Measurements from ENCODE around the gene KPNA1.
"Not testable (repeated sequence)": the region's sequence is repeated elsewhere in the genome, so short reads cannot be mapped to it uniquely, and the experiment has no call there.

The KPNA1 gene

GRCh38 chr3:122516846-122517360 lies 2.2 kb upstream of the KPNA1 start:
- DNase-seq, result no peak

DNA sequence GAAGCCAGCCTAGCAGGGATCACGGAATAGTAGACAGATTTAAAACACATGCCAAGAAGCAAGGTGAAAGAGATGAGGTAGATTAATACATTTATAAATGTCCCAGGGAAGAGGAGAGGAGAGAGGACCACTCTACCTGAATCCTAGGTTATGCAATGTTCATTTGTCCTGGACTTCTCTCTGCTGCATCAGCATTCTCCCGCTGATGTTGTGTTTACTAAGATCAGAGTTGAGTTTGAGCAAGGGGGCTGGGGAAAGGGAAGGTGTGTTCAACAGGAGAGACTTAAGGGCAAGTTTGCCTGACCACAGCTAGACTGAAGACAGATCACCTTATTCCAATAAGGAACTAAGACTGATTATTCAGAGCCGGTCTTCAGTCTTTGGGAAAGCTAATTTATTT lies 1.1 kb upstream of the KPNA1 start:
- no peak for DNase-seq

- no peak for DNase-seq
Measured at GRCh38 chr3:122515020-122515468, 305 bp upstream of the KPNA1 start.

DNA sequence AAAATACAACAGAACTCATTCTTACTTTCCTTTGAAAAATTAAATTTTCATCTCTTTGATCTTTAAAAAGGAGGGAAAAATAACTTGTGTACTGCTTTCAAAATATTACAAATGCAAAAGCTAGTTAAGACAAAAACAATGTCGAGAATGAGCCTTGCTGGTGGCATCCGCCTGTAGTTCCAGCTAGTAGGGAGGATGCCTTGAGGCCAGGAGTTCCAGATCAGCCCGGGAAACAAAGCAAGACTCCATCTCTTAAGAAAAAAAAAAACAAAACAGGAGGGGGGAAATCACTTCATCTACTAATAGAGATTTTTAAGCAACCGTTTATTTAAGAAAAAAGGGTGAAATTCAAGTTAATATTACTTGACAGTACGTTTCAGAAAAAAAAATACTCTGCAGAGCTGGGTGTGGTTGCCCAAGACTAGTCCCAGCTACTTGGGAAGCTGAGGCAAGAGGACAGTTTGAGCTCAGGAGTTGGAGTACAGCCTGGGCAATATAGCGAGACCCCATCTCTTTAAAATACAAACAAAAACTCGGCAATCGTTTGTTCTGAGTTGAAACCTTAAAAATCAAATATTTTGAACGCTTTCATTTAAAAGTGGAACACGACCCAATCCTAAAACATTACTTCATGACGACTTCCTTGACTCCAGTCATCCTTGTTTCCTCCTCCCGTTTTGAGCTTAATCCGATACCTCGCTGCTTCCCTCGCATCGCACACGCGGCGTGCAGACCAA lies 1.2 kb downstream of the KPNA1 start:
- DNase-seq, result peak; percentile 44

GRCh38 chr3:122512284-122512683 lies 2.5 kb downstream of the KPNA1 start:
- no peak for DNase-seq

DNA sequence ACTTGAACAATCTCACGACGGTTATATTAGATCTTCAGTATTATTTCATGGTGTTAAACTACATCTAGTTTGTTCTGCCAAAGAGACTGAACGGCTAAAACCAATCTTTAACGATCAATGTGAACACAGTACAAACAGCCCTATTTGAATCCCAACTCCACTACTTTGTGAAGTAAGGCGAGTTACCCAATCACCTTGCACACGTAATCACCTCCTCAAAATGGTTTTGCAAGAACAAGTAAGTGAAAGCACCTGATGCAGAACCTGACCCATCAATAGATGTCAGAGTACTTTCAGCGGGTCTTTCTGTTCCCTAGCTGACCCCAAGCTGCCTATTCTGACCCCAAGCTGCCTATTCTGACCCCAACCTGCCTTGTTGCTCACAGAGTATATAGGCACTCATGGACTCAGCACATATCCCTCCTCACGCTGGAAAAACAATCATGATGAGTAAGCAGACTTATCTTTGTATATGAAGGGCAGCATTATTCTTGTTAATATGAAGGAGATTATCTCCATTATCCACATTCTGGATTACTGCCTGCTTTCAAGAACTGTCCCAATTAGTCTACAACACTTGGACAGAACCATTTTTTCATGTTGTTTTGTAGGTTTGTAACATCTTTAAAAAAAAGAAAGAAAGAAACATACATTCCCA lies 3.7 kb downstream of the KPNA1 start:
- DNase-seq, result no peak

GRCh38 chr3:122508944-122509343 lies 5.8 kb downstream of the KPNA1 start:
- DNase-seq, result not testable (repeated sequence)

- DNase-seq, result no peak
Measured at GRCh38 chr3:122508135-122508914, 6.4 kb downstream of the KPNA1 start.

GRCh38 chr3:122506450-122506849 lies 8.3 kb downstream of the KPNA1 start:
- no peak for DNase-seq

- DNase-seq, result no peak
Measured at GRCh38 chr3:122505676-122506075, 9.1 kb downstream of the KPNA1 start.

- DNase-seq, result no peak
Measured at GRCh38 chr3:122502941-122503340, 11.8 kb downstream of the KPNA1 start.

- no peak for DNase-seq
Measured at GRCh38 chr3:122502139-122502538, 12.6 kb downstream of the KPNA1 start.

GRCh38 chr3:122500964-122501363 lies 13.8 kb downstream of the KPNA1 start:
- not testable (repeated sequence) for DNase-seq

DNA sequence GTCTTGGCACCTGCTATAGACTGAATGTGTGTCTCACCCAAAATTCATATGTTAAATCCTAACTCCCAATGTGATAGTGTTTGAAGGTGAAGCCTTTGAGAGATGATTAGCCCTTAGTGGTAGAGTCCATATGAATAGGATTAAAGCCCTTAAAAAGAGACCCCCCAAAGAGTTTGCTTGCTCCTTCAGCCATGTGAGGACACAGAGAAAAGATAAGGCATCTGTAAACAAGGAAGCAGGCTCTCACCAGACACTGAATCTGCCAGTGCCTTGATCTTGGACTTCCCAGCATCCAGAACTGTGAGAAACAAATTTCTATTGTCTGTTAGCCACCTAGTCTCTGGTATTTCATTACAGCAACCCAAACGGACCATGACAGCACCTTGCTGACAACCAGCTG lies 16.6 kb downstream of the KPNA1 start:
- DNase-seq, result no peak

DNA sequence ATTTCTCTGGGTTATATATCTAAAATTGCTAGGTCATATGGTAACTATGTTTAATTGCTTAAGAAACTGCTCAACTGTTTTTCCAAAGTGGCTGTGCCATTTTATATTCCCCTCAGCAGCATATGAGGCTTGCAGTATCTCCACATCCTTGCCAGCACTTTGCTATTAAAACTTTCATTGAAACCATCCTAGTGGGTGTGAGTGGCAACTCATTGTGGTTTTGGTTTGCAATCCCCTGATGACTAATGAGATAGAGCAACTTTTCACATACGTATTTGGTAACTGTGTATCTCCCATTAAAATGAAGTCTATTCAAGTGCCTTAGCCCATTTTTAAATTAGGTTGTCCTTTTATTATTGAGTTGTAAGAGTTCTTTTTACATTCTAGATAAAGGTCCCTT lies 17.3 kb downstream of the KPNA1 start:
- peak; percentile 10 for DNase-seq

DNA sequence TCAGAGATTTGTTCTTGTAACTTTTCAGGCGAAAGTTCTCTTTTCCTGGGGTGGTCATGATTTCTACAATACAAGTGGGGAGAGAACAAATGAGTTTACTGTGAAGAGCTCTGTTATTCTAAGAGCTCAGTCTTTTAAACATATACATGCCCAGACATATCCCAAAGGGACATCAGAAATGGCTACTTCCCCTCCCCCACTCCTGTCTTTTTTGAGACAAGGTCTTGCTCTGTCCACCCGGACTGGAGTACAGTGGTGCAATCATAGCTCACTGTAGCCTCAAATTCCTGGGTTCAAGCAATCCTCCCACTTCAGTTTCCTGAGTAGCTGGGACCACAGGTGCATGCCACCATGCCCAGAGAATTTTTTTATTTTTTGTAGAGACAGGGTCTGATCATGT lies 18.2 kb downstream of the KPNA1 start:
- no peak for DNase-seq

- DNase-seq, result no peak
Measured at GRCh38 chr3:122493296-122493695, 21.4 kb downstream of the KPNA1 start.

- DNase-seq, result no peak
Measured at GRCh38 chr3:122488262-122488973, 26.3 kb downstream of the KPNA1 start.

DNA sequence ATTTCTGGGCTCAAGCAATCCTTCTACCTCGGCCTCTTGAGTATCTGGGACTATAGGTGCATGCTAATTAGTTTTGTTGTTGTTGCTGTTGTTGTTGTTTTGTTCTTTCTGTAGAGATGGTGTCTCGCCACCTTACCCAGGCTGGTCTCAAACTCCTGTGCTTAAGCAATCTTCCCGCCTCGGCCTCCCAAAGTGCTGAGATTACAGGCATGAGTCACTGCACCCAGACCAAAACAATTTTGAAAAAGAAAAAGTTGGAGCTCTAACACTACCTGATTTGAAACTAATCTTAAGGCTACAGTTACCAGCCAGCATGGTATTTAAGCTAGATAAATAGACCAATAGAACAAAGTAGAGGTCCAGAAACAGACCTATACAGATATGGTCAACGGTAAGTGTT lies 29.8 kb downstream of the KPNA1 start:
- no peak for DNase-seq

GRCh38 chr3:122481390-122481789 lies 33.3 kb downstream of the KPNA1 start:
- no peak for DNase-seq

GRCh38 chr3:122476532-122476931 lies 38.2 kb downstream of the KPNA1 start:
- no peak for DNase-seq

DNA sequence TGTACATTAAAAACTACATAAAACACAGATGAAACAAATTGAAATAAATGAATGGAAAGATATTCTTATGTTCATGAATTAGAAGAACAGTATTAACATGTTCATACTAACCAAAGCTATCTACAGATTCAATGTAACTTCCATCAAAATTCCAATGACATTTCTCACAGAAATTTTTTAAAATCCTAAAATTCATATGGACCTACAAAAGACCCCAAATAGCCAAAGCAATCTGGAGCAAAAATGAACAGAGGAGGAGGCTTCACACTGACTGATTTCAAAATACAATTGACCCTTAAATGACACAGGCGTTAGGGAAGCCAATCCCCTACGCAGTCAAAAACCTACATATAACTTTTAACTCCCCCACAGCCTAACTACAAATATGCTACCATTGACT lies 39.4 kb downstream of the KPNA1 start:
- no peak for DNase-seq

DNA sequence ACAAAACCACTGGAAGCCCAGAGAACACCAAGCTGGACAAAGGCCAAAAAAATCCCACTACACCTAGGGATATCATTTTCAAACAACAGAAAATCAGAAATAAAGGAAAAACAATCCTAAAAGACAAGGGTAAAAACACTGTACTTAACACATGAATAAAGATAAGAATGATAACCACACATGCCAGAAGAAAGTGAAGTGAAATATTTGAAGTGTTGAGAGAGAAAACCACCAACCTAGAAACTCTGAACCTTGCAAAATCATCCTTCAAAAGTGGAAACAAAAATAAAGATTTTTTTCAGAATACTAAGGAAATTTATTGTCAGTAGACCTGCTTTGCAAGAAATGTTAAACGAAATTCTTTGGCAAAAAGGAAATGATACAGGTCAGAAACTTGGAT lies 45.1 kb downstream of the KPNA1 start:
- DNase-seq, result no peak

Data from DMS79 treated with DMSO at 0.1 percent for 48 hours (cell line).